NAMALWA (cell line): Measurements from ENCODE around the gene TMA7.

Experiments used
- DNase-seq: peaks from one replicate; pipeline ENCODE4 v3.0.0-alpha.2; 2015; ENCODE audit warnings: low spot score

The TMA7 gene

DNA sequence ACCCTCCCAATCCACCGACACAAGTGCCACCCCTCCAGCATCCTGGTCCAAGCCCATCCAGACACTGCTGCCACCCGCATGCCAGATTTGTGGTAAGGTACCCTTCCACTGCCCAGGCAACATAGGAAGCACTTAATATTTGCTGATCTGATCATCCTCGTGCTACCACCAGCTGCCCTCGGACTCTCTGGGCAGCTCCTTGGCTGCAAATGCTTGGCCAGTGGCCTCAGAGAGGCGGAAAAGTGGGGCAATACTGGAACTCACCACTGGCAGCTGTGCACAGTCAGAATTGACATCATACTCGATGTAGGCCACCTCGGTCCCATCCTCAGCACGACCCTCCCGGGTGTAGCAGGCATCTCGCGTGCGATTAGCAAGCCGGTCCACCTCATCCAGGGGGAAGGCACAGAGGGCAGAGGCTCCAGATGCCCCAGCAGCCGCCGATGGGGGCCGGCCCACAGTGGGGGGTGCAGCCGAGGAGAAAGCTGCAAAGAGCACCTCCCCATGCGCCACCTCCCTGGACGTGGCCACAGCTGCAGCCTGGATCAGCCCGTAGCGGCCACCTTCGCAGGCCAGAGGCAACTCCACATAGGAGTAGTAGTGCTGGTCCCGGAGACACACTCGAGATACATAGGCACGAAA is 16.7 kb upstream of the TMA7 start:
- no peak for DNase-seq

GRCh38 chr3:48423883-48424695 is 16.0 kb upstream of the TMA7 start:
- no peak for DNase-seq

DNA sequence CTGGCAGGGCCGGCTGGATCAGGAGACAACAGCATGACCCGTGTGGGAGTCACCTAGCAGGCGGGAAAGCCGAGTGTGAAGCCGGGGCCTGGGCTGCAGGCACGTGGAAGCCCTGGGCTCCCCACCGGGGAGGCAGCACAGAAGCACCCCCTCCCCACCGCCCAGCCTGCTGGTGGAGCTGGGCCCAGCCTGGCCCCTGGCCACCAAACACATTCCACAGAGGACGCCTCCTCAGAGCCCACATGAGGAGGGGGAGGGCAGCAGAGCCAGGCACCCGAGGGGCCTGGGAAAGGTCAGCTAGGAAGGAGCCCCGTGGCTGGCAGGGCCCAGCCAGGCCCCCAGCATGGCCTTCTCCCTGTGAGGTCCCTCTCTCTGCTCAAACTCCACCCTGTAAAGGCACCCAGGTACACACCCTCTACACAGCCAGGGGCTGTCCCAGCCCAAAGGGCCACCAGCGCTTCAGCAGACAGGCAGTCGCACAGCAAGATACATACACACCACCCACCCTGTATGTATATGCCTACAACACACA is 14.7 kb upstream of the TMA7 start:
- DNase-seq, result no peak

- DNase-seq, result no peak
Observed at GRCh38 chr3:48426401-48426909, 13.6 kb upstream of the TMA7 start.

- no peak for DNase-seq
Observed at GRCh38 chr3:48426944-48427629, 13.0 kb upstream of the TMA7 start.

GRCh38 chr3:48427630-48427962 is 12.5 kb upstream of the TMA7 start:
- DNase-seq, result no peak

GRCh38 chr3:48428088-48428571 is 11.9 kb upstream of the TMA7 start:
- no peak for DNase-seq

- DNase-seq, result no peak
Observed at GRCh38 chr3:48428572-48429316, 11.3 kb upstream of the TMA7 start.

DNA sequence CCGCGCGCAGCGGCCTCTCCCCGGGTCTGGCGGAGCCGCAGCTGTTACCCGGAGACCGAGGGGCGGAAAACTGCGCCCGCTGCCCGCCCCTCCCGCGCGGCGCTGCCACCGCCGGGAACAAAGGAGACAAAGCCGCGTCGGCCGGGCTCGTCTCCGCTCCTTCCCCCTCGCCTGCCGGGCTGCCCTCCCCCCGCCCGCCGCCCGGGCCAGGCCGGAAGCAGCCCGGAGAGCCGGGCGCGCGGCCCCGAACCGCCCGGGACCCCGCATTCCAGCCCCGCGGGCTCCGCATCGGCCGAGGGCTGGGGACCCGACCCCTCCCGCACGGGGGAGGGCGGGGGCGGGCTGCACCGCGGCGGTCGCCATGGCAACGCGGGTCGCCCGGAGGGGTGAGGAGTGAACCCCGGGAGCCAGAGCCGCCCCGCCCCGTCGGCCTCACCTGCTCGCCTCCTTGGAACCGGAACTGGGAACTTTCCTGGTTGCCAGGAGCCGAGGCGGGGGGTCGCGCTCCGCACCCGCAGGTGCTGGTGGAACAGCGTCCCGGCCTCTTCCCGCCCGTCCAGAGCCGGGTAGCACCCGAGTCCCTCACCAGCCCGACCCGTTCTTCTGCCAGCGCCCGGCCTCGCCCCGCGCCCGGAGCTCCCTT is 10.6 kb upstream of the TMA7 start:
- no peak for DNase-seq

GRCh38 chr3:48429960-48430707 is 9.9 kb upstream of the TMA7 start, which contains the start of gene PLXNB1:
Gene PLXNB1, minus strand, starts transcription at chr3:48430086. Its CDS starts 5,475 bp downstream, at chr3:48424611.
- no peak for DNase-seq

DNA sequence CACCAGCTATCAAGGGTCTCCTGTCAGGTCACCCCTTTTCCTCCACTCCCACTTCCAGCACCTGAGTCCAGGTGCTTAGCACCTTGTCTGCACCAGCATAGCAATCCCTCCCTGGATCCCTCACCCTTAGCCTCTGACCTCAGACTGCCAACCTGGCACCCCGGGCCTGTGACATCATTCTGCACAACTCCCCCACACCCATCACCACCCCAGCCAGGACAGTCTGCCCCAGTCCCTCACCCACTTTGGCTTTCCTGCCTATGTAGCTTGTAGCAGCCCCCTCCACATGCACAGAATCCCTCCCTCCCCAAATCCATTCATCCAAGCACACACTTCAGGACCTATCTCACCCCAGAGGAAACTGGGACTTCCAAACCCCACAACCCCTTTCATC is 9.4 kb upstream of the TMA7 start:
- no peak for DNase-seq

DNA sequence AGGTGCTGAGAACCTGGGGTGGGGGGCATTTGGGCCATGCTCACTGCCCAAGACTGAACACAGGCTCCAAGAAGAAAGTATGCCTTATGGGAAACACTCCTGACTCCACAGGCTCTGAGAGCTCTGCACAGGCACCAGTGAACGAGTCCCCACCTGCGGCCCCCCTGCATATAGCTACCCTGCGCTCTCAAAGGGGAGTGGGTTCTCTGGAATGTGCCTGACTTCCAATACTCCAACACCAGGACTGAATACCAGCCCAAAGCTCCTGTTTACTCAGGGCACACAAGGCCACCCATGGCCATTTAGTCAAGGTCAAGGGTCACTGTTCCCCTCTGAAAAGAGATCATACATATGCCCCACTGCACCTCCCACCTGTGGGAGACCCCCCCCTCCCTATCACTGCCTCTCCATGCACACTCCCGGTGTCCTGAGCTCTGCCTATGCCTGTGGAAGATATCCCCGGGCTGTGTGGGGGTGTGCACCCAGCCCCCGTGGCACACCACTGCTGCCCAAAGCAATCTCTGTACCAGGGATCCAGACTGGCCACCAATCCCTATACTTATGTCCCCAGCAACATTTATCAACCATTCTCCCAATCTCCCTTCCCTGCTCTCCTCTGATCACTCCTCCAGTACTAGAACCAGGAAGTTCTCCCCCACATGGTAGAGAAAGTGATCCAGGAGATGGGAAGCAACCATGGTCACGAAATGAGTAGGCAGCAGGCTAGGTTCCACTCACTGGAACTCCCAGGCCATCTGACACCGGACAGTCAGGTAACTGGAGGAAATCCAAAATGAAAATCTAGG is 8.6 kb upstream of the TMA7 start:
- no peak for DNase-seq

DNA sequence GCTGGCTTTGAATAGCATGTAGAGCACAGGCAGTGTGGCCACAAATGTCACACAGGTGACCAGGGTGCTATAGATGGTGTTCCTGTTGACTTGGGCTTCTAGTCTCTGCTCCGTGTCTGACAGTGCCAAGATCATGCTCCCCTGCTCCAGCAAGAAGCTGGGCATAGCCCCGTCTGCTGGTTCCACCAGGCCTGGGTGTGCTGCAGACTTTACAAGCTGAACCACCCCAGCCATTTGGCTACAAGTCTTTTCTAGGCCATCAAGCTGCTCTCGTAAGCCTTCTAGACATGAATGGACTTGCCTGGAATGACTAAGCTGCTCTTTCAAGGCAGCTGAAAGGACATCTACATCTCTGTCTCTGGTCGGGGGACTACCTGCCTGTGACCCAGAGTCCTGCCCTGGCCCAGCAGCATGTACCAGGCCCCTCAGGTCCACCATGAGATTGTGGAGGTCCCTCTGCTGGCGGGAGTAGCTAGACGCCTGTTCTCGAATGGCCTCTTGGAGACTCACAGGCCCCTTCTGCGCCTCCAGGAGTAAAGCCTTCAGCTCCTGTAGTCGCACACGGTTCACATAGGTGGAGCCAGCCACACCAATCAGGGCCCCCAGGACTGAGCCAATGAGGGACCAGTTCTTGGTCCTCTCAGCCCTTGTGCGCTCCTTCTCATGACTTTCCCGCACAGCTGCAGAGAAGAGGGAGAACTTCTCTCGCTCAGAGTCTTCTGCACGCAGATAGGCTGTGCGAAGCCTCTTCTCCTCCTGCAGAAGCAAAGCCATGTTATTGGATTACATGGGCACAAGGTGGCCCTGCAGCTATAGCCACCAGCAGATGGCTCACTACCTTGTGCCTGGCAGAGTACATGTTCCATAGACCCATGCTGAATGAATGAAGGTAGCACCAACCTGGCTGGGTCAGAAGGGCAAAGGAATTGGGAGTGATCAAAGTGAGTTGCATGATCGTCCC is 7.4 kb upstream of the TMA7 start:
- DNase-seq, result peak; percentile 14

- DNase-seq, result no peak
Observed at GRCh38 chr3:48433472-48434118, 6.5 kb upstream of the TMA7 start.

DNA sequence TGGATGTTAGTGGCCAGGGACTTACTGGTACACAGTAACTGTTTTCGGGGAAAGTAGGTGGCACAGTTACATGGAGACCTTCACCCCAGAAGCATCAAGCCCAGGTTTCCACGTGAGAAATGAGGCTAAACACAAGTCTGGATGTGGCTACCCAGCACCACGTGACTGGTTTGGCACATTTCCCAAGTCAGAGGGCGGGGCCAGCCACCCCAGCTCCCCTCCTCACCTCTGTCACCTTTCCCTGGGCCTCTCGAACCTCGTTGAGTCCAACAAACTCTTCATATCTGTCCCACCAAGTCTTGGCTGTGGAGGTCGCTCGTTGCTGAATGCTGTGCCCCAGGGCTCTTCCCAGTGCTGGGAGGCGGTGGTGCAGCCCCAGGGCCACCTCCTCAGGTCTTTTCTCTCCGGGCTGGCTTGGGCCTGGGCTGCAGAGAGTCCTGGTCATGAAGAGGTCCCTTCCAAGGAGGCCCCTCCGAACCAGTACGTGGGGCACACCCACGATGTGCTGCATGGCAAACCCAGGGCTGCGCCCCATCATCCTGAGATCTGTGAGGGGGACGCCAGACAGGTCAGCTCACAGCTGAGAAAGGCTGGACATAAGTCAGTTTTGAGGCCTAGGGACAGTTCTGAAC is 5.3 kb upstream of the TMA7 start:
- DNase-seq, result no peak

DNA sequence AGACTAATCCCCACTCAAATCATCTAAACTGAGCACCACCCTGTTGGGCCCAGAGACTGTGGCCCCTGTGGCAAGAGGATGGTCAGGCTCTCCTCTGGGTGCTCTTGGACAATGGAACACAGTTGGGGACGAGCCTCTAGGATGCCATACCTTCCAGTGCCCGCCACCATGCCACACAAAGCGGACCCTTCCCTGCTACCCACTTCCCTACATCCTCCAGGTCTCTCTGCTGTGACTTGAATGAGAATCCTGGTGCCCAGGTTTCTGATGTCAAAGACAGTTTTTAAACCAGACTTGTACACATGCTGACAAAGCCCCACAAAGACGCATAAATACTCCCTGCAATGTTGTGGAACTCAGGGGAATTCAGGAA is 4.8 kb upstream of the TMA7 start:
- DNase-seq, result no peak

GRCh38 chr3:48435774-48436476 is 4.1 kb upstream of the TMA7 start:
- DNase-seq, result peak; percentile 84
